Small intestine (tissue), 7 donors: ENCODE measurements around the gene TINAGL1. TPM values are rescaled to one million over a fixed set of nuclear protein-coding genes. Genes with fewer than 3 reads are reported as not detected.

ENCODE experiments used
- DNase-seq, 2 donors: peaks; one replicate each; pipeline versions ENCODE4 v3.0.0 to v3.0.0-alpha.2; 2013
- FAIRE-seq: peaks from 2 replicates; lab custom pipeline; 2012; peaks lifted over from hg19 to GRCh38; lab: Jason Lieb, UNC
- H3K27ac ChIP-seq, 3 donors: one replicate each; pipeline ENCODE4 v1.5.1; 2013; ENCODE audit warnings: low read length in 2 of 3, mild to moderate bottlenecking in 2 of 3, control low read depth in 1 of 3, inconsistent platforms in 1 of 3, low read depth in 1 of 3, moderate library complexity in 1 of 3
- H3K27me3 ChIP-seq, 3 donors: one replicate each; pipeline ENCODE4 v1.6.1; 2013; ENCODE audit warnings: low read length in 3 of 3, inconsistent platforms in 1 of 3; ENCODE audit not compliant: control insufficient read depth in 3 of 3, insufficient read depth in 3 of 3
- H3K36me3 ChIP-seq, 3 donors: one replicate each; pipeline ENCODE4 v1.6.1; 2013; ENCODE audit warnings: low read length in 3 of 3, inconsistent platforms in 1 of 3, low read depth in 1 of 3, mild to moderate bottlenecking in 1 of 3, moderate library complexity in 1 of 3; ENCODE audit not compliant: control insufficient read depth in 3 of 3, insufficient read depth in 2 of 3
- H3K4me1 ChIP-seq, 3 donors: one replicate each; pipeline ENCODE4 v1.6.1; 2013; ENCODE audit warnings: low read length in 2 of 3, inconsistent platforms in 1 of 3, low read depth in 1 of 3, mild to moderate bottlenecking in 1 of 3, moderate library complexity in 1 of 3; ENCODE audit not compliant: control insufficient read depth in 3 of 3, insufficient read depth in 2 of 3
- H3K4me3 ChIP-seq, 3 donors: one replicate each; pipeline ENCODE4 v1.5.1; 2013; ENCODE audit warnings: low read length in 3 of 3, control low read depth in 1 of 3, inconsistent platforms in 1 of 3, low read depth in 1 of 3, mild to moderate bottlenecking in 1 of 3, moderate library complexity in 1 of 3
- H3K9me3 ChIP-seq, 2 donors: one replicate each; pipeline ENCODE4 v1.6.1; 2013; ENCODE audit warnings: low read depth in 1 of 2, low read length in 1 of 2; ENCODE audit not compliant: control insufficient read depth in 2 of 2, insufficient read depth in 1 of 2
- WGBS, 3 donors: extraction: QIAGEN DNeasy Blood & Tissue Kit; methylation state at CpG; one replicate each; pipeline ENCODE4 v1.1.7; 2013; 5-methylcytosine and 5-hydroxymethylcytosine counted together
- polyA plus RNA-seq, 4 donors: library from polyadenylated mRNA; stranded (reverse) in 3 of 4; unstranded in 1 of 4; fragments of 200-250 nt in 3 of 4; fragments of 120-200 nt in 1 of 4; gene quantifications; one replicate each; pipeline versions ENCODE4 v1.2.1 to v1.2.3, GENCODE V29; 2013
- donor health status: healthy with polysubstance abuse.
- donor health status: control.
- donor health status: control.
- donor health status: Bipolar disorder and iron deficiency.
- donor health status: healthy.

The TINAGL1 gene
- polyA plus RNA-seq, 4 donors, result 18.4 to 92.3 (median 39.7) TPM

DNA sequence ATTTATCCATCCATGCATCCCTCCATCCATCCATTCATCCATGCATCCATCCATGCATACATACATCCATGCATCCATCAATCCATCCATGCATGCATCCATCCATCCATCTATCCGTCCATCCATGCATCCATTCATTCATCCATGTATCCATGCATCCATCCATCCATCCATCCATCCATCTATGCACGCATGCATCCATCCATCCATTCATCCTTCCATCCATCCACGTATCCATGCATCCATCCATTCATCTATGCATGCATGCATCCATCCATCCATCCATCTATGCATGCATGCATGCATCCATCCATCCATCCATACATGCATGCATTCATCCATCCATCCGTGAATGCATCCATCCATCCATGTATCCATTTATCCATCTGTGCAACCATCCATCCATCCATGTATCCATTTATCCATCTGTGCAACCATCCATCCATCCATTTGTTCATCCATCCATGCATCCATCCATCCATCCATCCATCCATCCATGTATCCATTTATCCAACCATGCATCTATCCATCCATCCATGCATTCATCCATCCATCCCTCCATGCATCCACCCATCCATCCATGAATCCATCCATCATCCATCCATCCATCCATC lies 30.3 kb upstream of the TINAGL1 start:
- 85 to 92% (median 91%) methylated on average over 4 of the region's 4 CpGs for WGBS, 3 donors
- DNase-seq, result no peak
- Histone ChIP-seq H3K4me1 (peaks cover 0 to 22% (median 3%) of the 10 kb centered on the region in 3 donors), H3K4me3 (no peak overlapping the region), H3K27ac (no peak overlapping the region), H3K9me3 (peaks cover 0 to 21% of the 10 kb centered on the region in 2 donors), H3K27me3 (no peaks in the 10 kb centered on the region), H3K36me3 (no peaks in the 10 kb centered on the region)
- FAIRE-seq, result no peak

DNA sequence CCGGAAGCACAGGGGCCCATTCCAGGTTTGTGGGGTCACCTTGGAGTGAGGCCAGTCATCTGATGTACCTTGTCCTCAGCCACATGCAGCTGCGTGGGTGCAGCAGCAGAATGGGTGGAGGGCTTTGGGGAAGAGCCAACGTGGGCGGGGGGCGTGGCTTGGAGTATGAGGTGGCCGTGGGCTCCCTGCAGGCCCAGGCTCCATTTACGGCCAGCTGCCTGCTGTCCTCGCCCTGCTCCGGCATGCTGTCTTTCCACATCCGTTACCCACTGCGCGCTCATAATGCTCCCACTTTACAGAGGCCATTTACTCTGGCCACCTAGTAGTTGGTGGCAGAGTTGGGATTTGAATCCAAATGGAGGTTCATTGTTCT lies 27.8 kb upstream of the TINAGL1 start:
- FAIRE-seq (no peak), DNase-seq (peak in 1 of 2 donors; percentile 56)
- Histone ChIP-seq H3K36me3 (no peaks in the 10 kb centered on the region), H3K9me3 (no peaks in the 10 kb centered on the region), H3K4me3 (no peak overlapping the region), H3K4me1 (peaks cover 0 to 22% (median 3%) of the 10 kb centered on the region in 3 donors), H3K27ac (peak overlapping the region in 2 of 3 donors; percentile 53 to 93), H3K27me3 (no peaks in the 10 kb centered on the region)
- WGBS, 3 donors, result 24 to 28% (median 24%) methylated on average over 12 of the region's 12 CpGs

DNA sequence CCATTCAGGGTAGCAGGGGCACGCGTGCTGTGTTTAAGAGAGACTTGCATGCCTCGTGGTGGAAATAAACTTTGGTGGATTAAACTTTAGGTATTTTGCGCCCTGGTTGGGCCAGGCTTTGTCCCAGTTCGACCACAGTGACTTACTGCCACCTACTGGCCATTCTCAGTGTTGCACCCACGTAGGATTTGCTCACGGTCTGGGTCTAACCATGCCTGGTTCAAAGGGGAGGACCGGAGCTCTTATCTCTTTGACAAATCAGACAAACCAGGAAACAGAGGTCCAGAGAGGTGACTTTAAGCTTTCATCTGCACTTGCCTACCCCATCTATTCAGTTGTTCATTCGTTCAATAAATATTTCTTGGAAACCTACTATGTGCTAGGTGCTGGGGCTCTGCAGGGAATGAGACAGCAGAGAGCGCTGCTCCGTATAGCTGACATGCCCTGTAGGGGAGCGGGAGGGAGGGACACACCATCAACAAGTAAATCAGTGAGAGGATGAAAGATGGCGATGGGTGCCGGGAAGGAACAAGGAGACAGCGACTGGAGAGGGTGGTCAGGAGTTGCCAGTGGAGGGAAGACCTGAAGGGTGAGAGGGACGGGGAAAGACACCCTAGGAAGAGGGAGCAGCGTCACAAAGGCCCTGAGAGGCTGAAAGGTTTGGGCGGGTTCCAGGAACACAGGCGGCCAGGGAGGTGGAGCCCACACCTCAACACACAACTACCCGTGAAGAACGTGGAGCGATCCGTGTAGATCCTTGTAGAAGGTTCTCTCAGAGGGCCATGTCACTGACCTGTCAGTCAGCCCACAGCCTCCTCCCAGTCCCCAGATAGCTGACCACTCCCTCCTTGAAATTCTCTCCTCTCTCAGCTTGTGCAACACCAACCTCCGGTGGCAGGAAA lies 27.2 kb upstream of the TINAGL1 start:
- peak; percentile 96 to 97 for DNase-seq
- Histone ChIP-seq H3K27ac (peak overlapping the region; percentile 83 to 93 (median 89)), H3K36me3 (no peaks in the 10 kb centered on the region), H3K27me3 (no peaks in the 10 kb centered on the region), H3K4me1 (peaks cover 0 to 22% (median 3%) of the 10 kb centered on the region in 3 donors), H3K9me3 (no peaks in the 10 kb centered on the region), H3K4me3 (peak overlapping the region in 1 of 3 donors; percentile 22)
- WGBS, 3 donors, result 0 to 3% (median 2%) methylated on average over 21 to 24 of the region's 24 CpGs
- no peak for FAIRE-seq

DNA sequence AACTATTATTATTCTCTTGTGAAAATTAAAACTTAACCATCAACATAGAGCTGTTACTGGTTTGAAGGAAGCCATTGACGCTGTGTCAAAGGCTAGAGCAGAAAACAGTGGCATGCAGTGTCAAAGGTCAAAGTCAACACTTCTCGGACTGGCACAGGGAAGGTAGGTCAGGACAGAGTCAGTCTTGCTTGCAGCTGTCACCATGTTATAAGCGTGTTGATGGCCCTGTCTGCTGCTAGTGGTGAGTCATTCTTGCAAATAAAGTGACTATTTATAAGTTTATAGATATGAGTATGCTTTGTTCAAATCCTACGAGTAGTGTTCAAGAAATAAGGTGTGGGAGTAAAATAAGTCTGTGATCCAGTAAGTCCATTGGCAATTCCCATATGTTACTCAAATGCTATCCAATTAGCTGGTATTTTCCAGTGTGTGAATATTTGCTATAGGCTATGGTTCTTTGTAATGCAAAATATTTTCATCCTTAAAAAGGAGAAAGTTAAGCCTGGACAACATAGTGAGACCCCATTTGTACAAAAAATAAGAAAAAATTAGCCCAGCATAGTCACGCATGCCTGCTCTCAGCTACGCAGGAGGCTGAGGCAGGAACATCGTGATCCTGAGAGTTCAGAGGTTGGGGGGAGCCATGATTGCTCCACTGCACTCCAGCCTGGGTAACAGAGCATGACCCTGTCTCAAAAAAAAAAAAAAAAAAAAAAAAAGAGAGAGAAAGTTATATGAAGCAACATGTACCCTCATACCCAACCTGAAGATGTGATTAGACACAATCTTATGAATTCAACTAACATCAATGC lies 26.3 kb upstream of the TINAGL1 start:
- no peaks in the 10 kb centered on the region for H3K27me3 ChIP-seq
- DNase-seq (peak in 1 of 2 donors; percentile 95), FAIRE-seq (no peak)
- peak overlapping the region; percentile 83 to 93 (median 89) for H3K27ac ChIP-seq
- peaks cover 0 to 22% (median 3%) of the 10 kb centered on the region in 3 donors for H3K4me1 ChIP-seq
- H3K4me3 ChIP-seq, result peak overlapping the region in 1 of 3 donors; percentile 22
- 44 to 56% (median 49%) methylated on average over 7 of the region's 7 CpGs for WGBS, 3 donors
- no peaks in the 10 kb centered on the region for H3K36me3 ChIP-seq
- no peaks in the 10 kb centered on the region for H3K9me3 ChIP-seq

DNA sequence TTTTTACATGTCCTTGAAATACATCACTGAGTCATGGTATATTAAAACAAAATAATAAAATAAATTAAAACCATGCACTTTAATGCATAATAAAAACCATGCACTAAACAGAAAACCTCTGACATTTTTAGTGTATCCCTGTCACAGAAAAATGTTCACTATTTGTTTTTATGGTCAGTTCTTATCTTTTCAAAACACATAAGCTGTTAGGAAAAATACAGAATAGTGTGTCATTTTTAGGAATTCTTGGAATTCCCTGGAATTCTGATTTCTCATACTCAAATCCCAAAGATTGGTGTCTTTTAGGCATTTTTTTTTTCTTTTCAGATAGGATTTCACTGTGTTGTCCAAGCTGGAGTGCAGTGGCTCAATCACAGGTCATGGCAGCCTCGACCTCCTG lies 25.1 kb upstream of the TINAGL1 start:
- Histone ChIP-seq H3K27ac (no peak overlapping the region), H3K4me1 (peaks cover 0 to 25% (median 3%) of the 10 kb centered on the region in 3 donors), H3K4me3 (no peak overlapping the region), H3K27me3 (no peaks in the 10 kb centered on the region), H3K36me3 (no peaks in the 10 kb centered on the region), H3K9me3 (no peaks in the 10 kb centered on the region)
- DNase-seq (no peak), FAIRE-seq (no peak)
- WGBS, 3 donors, result 76 to 88% (median 81%) methylated on average over 1 of the region's 1 CpG

DNA sequence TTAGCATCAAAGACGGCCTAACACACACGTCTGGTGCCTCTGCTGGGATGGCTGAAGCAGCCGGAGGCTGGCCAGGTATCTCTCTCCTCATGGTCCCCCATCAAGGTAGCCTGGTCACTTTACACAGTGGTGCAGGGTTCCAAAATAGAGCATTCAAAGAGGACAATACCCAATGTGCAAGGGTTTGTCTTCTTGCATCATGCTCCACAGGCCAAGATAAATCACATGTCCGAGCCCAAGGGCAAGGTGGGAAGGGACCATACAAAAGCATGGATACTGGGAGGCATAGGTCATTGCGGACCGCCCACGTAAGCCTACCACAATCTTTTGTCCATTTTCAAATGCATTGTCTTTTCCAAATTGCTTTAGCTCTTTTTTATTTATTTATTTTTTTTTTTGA lies 23.8 kb upstream of the TINAGL1 start:
- DNase-seq (no peak), FAIRE-seq (no peak)
- Histone ChIP-seq H3K9me3 (no peaks in the 10 kb centered on the region), H3K4me3 (no peak overlapping the region), H3K36me3 (no peaks in the 10 kb centered on the region), H3K27ac (no peak overlapping the region), H3K27me3 (no peaks in the 10 kb centered on the region), H3K4me1 (peaks cover 0 to 29% (median 3%) of the 10 kb centered on the region in 3 donors)
- WGBS, 3 donors, result 93 to 95% (median 94%) methylated on average over 7 of the region's 7 CpGs

DNA sequence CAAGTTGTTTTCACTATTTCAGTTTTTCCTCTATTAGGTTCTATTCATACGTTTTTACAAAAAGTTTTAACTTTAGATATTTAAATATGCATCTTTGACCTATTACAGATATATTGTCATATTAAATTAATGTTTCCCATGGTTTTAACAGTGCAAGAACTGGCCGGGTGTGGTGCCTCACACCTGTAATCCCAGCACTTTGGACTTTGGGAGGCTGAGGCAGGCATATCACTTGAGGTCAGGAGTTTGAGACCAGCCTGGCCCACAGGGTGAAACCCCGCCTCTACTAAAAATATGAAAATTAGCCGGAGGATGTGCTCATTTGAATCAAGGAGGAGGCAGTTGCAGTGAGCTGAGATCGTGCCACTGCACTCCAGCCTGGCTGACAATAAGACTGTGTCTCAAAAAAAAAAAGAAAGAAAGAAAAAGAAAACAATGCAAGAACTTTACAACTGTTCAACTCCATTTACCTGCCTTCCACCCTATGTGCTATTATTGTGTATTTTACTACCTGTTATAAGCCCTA lies 19.8 kb upstream of the TINAGL1 start:
- H3K27me3 ChIP-seq, result peaks cover 0 to 2% (median 0%) of the 10 kb centered on the region in 3 donors
- 18 to 57% (median 28%) methylated on average over 5 of the region's 5 CpGs for WGBS, 3 donors
- peaks cover 0 to 7% (median 2%) of the 10 kb centered on the region in 3 donors for H3K4me1 ChIP-seq
- FAIRE-seq, result no peak
- H3K27ac ChIP-seq, result no peak overlapping the region
- peak in 1 of 2 donors; percentile 68 for DNase-seq
- peaks cover 0 to 10% of the 10 kb centered on the region in 2 donors for H3K9me3 ChIP-seq
- no peaks in the 10 kb centered on the region for H3K36me3 ChIP-seq
- H3K4me3 ChIP-seq, result no peak overlapping the region

DNA sequence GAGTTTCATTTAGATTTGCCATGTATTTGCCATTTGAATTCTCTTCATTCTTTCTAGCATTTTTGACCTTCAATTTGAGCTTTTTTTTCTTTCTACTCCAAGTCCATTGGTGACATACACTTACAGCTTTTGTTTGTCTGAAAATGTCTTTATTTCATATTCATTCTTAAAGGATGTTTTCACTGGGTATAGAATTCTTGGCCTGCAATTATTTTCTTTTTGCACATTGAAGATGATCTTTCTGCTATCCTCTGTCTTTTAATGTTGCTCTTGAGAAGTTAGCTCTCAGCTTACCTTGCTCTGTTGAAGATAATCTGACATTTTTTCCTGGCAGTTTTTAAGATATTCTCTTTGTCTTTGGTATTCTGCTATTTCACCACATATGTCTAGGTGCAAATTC lies 16.6 kb upstream of the TINAGL1 start:
- no peak for DNase-seq
- Histone ChIP-seq H3K9me3 (peaks cover 0 to 10% of the 10 kb centered on the region in 2 donors), H3K27me3 (peaks cover 0 to 2% (median 0%) of the 10 kb centered on the region in 3 donors), H3K4me3 (no peak overlapping the region), H3K27ac (no peak overlapping the region), H3K4me1 (peaks cover 4 to 30% (median 6%) of the 10 kb centered on the region in 3 donors), H3K36me3 (no peaks in the 10 kb centered on the region)
- FAIRE-seq, result peak; percentile 30
